ENCODE measurements around the gene TSSC4.

The TSSC4 gene

GRCh38 chr11:2415171-2415570 is 14.6 kb downstream of the TSSC4 start:
- TF ChIP-seq CTCF (IDR thresholded peaks at IDR 0.05; ENCODE audit: insufficient read depth, low read length) (no peak), GABPA (IDR thresholded peaks at IDR 0.05; ENCODE audit: low read depth) (no peak), POLR2AphosphoS5 (IDR thresholded peaks at IDR 0.05; ENCODE audit: low read depth) (no peak), SPI1 (IDR thresholded peaks at IDR 0.05; ENCODE audit: borderline replicate concordance, low read depth) (no peak), REST (IDR thresholded peaks at IDR 0.05; ENCODE audit: insufficient replicate concordance, low read depth) (no peak)
- Histone ChIP-seq H3K4me3 (replicated peaks; ENCODE audit: insufficient read depth, low read length) (no peak overlapping the region), H3K27ac (replicated peaks) (no peak overlapping the region), H3K27me3 (ENCODE audit: insufficient read depth, poor library complexity, severe bottlenecking) (no peaks in the 10 kb centered on the region)
- no peak for DNase-seq (ENCODE audit: low read depth in 1 of 2, low spot score in 1 of 2)

GRCh38 chr11:2415601-2416380 is 15.2 kb downstream of the TSSC4 start:
- Histone ChIP-seq H3K27ac (replicated peaks) (no peak overlapping the region), H3K27me3 (ENCODE audit: insufficient read depth, poor library complexity, severe bottlenecking) (no peaks in the 10 kb centered on the region), H3K4me3 (replicated peaks; ENCODE audit: insufficient read depth, low read length) (no peak overlapping the region)
- peak in 1 of 2 experiments; percentile 31 for DNase-seq (ENCODE audit: low read depth in 1 of 2, low spot score in 1 of 2)
- TF ChIP-seq GABPA (IDR thresholded peaks at IDR 0.05; ENCODE audit: low read depth), result no peak
- peak; percentile 24 for TF ChIP-seq CTCF (IDR thresholded peaks at IDR 0.05; ENCODE audit: insufficient read depth, low read length)

GRCh38 chr11:2416765-2417164 is 16.2 kb downstream of the TSSC4 start:
- H3K4me3 ChIP-seq (replicated peaks; ENCODE audit: insufficient read depth, low read length), result no peak overlapping the region
- no peak overlapping the region for H3K27ac ChIP-seq (replicated peaks)
- DNase-seq (ENCODE audit: low read depth in 1 of 2, low spot score in 1 of 2), result no peak
- no peak for TF ChIP-seq SPI1 (IDR thresholded peaks at IDR 0.05; ENCODE audit: borderline replicate concordance, low read depth)
- no peak for TF ChIP-seq GABPA (IDR thresholded peaks at IDR 0.05; ENCODE audit: low read depth)
- no peak for TF ChIP-seq CTCF (IDR thresholded peaks at IDR 0.05; ENCODE audit: insufficient read depth, low read length)
- H3K27me3 ChIP-seq (ENCODE audit: insufficient read depth, poor library complexity, severe bottlenecking), result no peaks in the 10 kb centered on the region

GRCh38 chr11:2417856-2418692 is 17.5 kb downstream of the TSSC4 start:
- no peak for DNase-seq (ENCODE audit: low read depth in 1 of 2, low spot score in 1 of 2)
- Histone ChIP-seq H3K27me3 (ENCODE audit: insufficient read depth, poor library complexity, severe bottlenecking) (no peaks in the 10 kb centered on the region), H3K27ac (replicated peaks) (no peak overlapping the region), H3K4me3 (replicated peaks; ENCODE audit: insufficient read depth, low read length) (no peak overlapping the region)
- TF ChIP-seq GABPA (IDR thresholded peaks at IDR 0.05; ENCODE audit: low read depth), result no peak
- no peak for TF ChIP-seq POLR2AphosphoS5 (IDR thresholded peaks at IDR 0.05; ENCODE audit: low read depth)
- no peak for TF ChIP-seq REST (IDR thresholded peaks at IDR 0.05; ENCODE audit: insufficient replicate concordance, low read depth)
- no peak for TF ChIP-seq SPI1 (IDR thresholded peaks at IDR 0.05; ENCODE audit: borderline replicate concordance, low read depth)
- TF ChIP-seq CTCF (IDR thresholded peaks at IDR 0.05; ENCODE audit: insufficient read depth, low read length), result no peak

All from HL-60 (cell line).